NCI-H526 treated with DMSO at 0.1 percent for 48 hours (cell line): Measurements from ENCODE around the gene SDC4.

Experiments used
- DNase-seq: peaks from one replicate; lab custom pipeline; 2025; lab: John Stamatoyannopoulos, UW

Gene SDC4

GRCh38 chr20:45347936-45348778, at the start of gene SDC4:
Gene SDC4, minus strand, starts transcription at chr20:45348424. Its CDS starts 40 bp downstream, at chr20:45348384.
- DNase-seq = peak; percentile 59

DNA sequence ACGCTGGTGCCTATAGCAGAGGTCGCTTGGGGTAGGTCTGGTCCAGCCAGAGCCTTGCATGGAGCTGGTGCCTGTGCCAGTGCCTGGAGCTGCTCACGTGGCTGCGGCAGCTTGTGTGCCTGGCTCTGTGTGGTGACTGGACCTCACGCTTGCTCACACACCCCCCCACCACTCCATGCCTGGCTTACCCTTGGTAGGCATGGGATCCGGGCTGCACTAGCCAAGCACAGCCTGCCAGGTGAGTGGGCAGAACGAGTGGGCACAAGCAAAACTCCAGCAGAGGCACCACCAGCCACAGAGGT, 46.8 kb upstream of the SDC4 start:
- DNase-seq = no peak

- no peak for DNase-seq
Measured at GRCh38 chr20:45394221-45395113, 46.2 kb upstream of the SDC4 start.

DNA sequence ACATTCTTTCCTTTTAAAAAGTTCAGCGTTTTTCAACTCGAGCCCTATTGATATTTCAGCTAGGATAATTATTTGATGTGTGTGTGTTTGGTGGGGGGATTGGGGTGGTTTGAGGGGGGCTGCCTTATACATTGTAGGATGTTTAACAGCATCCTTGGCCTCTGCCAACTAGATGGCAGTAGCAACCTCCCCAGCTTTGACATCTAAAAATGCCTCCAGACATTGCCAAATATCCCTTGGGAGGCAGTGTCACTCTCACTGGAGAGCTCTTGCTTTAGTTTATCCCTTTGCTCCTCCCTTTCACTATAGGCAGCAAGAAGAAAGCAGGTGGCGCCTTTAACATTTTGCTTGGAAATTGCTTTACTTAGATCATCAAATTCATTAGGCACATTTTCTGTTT, 44.5 kb upstream of the SDC4 start:
- DNase-seq = no peak

GRCh38 chr20:45391559-45391958, 43.3 kb upstream of the SDC4 start:
- DNase-seq = no peak

GRCh38 chr20:45390931-45391330, 42.7 kb upstream of the SDC4 start:
- no peak for DNase-seq

GRCh38 chr20:45387274-45387673, 39.0 kb upstream of the SDC4 start:
- DNase-seq = no peak

DNA sequence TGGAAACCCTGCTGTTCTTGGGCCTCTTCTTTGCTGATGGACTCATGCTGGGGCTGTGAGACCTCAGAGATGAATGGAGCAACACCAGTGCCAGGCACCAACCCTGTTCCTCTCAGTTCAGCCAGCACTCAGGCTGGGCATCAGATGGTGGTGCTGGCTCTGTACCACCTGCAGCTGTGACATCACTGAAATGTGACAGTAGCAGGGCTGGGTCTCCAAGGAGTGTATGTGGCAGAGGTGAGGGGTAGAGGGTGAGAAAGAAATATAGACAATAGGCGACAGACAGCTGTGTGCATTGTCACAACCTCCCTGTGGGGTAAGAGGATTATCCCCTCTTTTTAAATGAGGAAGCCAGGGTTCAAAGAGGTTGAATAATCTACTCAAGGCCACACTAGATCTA, 30.0 kb upstream of the SDC4 start, which contains the start of gene TP53TG5:
Gene TP53TG5, minus strand, starts transcription at position 135 of the 400 bp plus-strand sequence. Its CDS starts 89 bp downstream, at position 46.
- DNase-seq = no peak

GRCh38 chr20:45377269-45377668, 29.0 kb upstream of the SDC4 start:
- DNase-seq = peak; percentile 46

DNA sequence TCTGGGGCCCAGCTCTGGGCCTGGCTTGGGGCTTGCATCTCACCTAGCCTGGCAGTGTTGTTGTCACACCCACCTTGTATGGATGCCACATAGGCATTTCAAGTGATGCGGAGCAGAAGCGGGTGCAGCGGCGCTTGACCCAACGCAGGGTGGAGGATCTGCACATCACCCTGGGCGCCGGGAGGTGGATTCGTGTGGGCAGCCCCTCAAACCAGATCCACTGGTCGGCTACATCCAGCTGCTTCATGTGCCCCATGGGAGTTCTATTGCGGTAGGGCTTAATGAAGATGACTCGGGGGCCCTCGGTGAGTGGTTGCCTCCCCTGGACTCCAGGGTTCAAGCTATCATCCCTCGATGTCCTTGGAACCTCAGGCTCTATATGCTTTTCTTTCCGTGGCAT, 26.7 kb upstream of the SDC4 start:
- DNase-seq = no peak

- no peak for DNase-seq
Measured at GRCh38 chr20:45374101-45374467, 25.9 kb upstream of the SDC4 start.

GRCh38 chr20:45373353-45374100, 25.3 kb upstream of the SDC4 start:
- peak; percentile 90 for DNase-seq

DNA sequence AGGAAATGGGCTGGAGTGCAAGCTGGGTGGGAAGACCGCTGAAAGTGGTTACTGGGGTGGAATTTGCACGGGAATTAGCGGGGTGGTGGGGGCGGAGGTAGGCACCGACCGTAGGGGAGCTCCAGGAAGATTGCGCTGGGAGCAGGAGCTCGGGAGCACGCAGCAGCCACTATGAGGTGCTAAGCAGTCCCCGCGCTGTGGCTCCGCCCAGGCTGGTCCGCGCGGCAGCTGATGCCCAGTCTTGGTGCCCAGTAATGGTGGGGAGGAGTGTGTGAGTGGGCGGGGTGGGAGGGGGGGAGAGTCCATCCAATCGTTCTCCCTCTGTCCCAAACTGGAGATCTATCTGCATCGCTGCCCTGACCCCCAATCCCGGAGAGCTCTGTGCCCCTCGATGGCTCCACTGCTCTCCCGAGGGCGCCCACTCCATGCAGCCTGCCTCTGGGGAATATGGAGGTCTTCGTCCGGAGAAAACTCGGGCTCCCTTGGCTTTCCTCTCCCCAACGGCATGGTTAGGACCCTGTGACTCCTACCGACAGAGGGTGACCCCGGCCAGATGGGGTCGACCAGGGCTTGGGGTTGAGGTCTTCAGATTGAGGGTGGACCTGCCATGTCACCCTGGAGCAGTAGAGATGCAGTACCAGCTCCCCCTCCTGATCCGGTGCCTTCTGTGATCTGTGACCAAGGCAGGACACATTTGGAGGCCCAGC, 24.6 kb upstream of the SDC4 start:
- DNase-seq = no peak

- DNase-seq = no peak
Measured at GRCh38 chr20:45372241-45372640, 24.0 kb upstream of the SDC4 start.

- no peak for DNase-seq
Measured at GRCh38 chr20:45370571-45371160, 22.4 kb upstream of the SDC4 start.

- DNase-seq = no peak
Measured at GRCh38 chr20:45368221-45368980, 20.2 kb upstream of the SDC4 start.

DNA sequence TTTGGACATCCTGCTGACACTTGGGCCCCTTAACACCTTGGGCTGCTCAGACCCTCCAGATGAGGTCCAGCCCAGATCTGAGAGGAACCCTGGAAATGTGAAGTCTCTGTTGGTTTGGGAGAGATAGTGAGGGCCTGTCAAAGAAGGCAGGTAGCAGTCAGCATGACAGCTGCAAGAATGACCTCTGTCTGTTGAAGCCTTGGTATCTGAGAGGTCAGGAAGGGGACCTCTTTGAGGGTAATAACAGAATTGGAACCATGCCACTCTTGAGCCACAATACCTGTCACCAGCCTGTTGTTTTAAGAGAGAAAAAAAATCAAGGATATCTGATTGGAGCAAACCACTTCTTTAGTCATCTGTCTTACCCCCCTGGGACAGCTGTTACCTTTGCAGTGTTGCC, 18.9 kb upstream of the SDC4 start:
- DNase-seq = no peak

DNA sequence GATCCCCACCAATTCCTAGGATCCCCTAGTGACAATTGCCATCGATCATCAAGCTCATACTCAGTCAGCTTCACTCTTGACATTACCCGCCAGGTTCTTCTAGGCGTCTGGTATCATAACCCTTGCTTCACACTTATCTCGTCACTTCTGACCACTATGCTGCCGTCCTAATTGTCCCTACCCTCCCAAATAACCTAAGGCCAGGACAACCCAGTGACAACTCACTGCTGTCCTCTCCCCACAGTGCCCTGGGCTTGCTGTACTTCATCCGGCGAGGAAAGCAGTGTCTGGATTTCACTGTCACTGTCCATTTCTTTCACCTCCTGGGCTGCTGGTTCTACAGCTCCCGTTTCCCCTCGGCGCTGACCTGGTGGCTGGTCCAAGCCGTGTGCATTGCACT, 18.4 kb upstream of the SDC4 start:
- DNase-seq = no peak

DNA sequence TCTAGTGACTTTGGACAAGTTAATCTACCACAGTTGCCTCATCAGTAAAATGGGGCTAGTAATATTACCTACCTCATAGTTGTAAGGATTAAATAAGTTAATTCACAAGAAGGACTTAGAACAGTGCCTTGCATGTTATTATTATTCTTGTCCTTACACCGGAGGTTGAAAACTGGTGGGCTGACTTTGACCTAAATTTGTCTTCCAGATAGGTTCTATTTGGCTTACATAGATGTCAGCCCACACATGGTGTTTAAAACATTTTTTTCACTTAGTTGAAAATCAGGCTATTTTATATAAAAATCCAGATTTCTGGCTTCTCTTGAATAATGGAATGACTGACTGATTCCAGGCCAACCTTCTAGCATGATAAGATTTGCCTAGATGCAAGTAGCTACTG, 18.0 kb upstream of the SDC4 start:
- no peak for DNase-seq

- DNase-seq = no peak
Measured at GRCh38 chr20:45365444-45365970, 17.3 kb upstream of the SDC4 start.
